HG03460 (cell line): ENCODE results near the gene CDCA3.
"Not testable (repeated sequence)": the region's sequence is repeated elsewhere in the genome, so short reads cannot be mapped to it uniquely, and the experiment has no call there.

ENCODE experiments used
- ATAC-seq: cut with Tn5 transposase; IDR thresholded peaks from one replicate; pipeline ENCODE4 v1.9.1; 2021; ENCODE audit not compliant: unreplicated experiment

Gene CDCA3

GRCh38 chr12:6872073-6873048, 21.3 kb upstream of the CDCA3 start:
- no peak for ATAC-seq

- ATAC-seq = no peak
Observed at GRCh38 chr12:6871052-6871957, 20.2 kb upstream of the CDCA3 start.

- not testable (repeated sequence) for ATAC-seq
Observed at GRCh38 chr12:6870304-6870703, 19.2 kb upstream of the CDCA3 start.

- no peak for ATAC-seq
Observed at GRCh38 chr12:6869049-6870021, 18.2 kb upstream of the CDCA3 start.

- no peak for ATAC-seq
Observed at GRCh38 chr12:6868211-6869048, 17.3 kb upstream of the CDCA3 start.

- peak; percentile 63 for ATAC-seq
Observed at GRCh38 chr12:6867413-6868210, 16.5 kb upstream of the CDCA3 start, which contains the start of gene TPI1. TPI1 (plus strand) TSS chr12:6867531; CDS start chr12:6867567, 36 bp downstream.

GRCh38 chr12:6866920-6867412, 15.9 kb upstream of the CDCA3 start:
- ATAC-seq = no peak

GRCh38 chr12:6866163-6866919, 15.3 kb upstream of the CDCA3 start:
- no peak for ATAC-seq

- ATAC-seq = not testable (repeated sequence)
Observed at GRCh38 chr12:6865307-6865706, 14.2 kb upstream of the CDCA3 start.

- no peak for ATAC-seq
Observed at GRCh38 chr12:6863586-6864321, 12.7 kb upstream of the CDCA3 start.

GRCh38 chr12:6863033-6863432, 11.9 kb upstream of the CDCA3 start:
- ATAC-seq = no peak

GRCh38 chr12:6861391-6861790, 10.3 kb upstream of the CDCA3 start:
- ATAC-seq = no peak

- ATAC-seq = no peak
Observed at GRCh38 chr12:6860942-6861341, 9.9 kb upstream of the CDCA3 start.

GRCh38 chr12:6860116-6860515, 9.0 kb upstream of the CDCA3 start:
- no peak for ATAC-seq

- no peak for ATAC-seq
Observed at GRCh38 chr12:6858799-6859198, 7.7 kb upstream of the CDCA3 start.

GRCh38 chr12:6855322-6855721, 4.2 kb upstream of the CDCA3 start:
- ATAC-seq = no peak

- ATAC-seq = no peak
Observed at GRCh38 chr12:6854036-6854435, 3.0 kb upstream of the CDCA3 start.
